Heart right ventricle (tissue), 16 donors: ENCODE data around the gene GALNT7. TPM values are rescaled to one million over a fixed set of nuclear protein-coding genes. Genes with fewer than 3 reads are reported as not detected.

ENCODE experiments used
- ATAC-seq, 8 donors: fragments of 200-7000 bp; cut with Tn5 transposase; one replicate each; pipeline ENCODE4 v1.9.1; 2020; ENCODE audit warnings: mild to moderate bottlenecking in 8 of 8, moderate library complexity in 8 of 8, moderate number of reproducible peaks in 1 of 8
- DNase-seq, 2 donors: peaks; one replicate each; pipeline ENCODE4 v3.0.0-alpha.2; 2020
- H3K27ac ChIP-seq, 10 donors: fragments of 200-600 bp; sonication (generic) in 2 of 10; one replicate each; pipeline versions ENCODE4 v1.5.0 to v1.8.0; 2020 to 2022; ENCODE audit warnings: mild to moderate bottlenecking in 3 of 10
- H3K27me3 ChIP-seq, 7 donors: fragments of 200-600 bp; one replicate each; pipeline ENCODE4 v1.8.0; 2021 to 2022; ENCODE audit warnings: mild to moderate bottlenecking in 2 of 7
- H3K36me3 ChIP-seq, 9 donors: fragments of 200-600 bp; sonication (generic) in 1 of 9; one replicate each; pipeline versions ENCODE4 v1.5.0 to v1.8.0; 2020 to 2022; ENCODE audit warnings: mild to moderate bottlenecking in 2 of 9
- H3K4me1 ChIP-seq, 9 donors: fragments of 200-600 bp; sonication (generic) in 1 of 9; one replicate each; pipeline versions ENCODE4 v1.5.0 to v1.8.0; 2020 to 2022; ENCODE audit warnings: mild to moderate bottlenecking in 4 of 9
- H3K4me3 ChIP-seq, 10 donors: fragments of 200-600 bp; sonication (generic) in 2 of 10; one replicate each; pipeline versions ENCODE4 v1.5.0 to v1.8.0; 2020 to 2022; ENCODE audit warnings: mild to moderate bottlenecking in 7 of 10, moderate library complexity in 2 of 10
- H3K9me3 ChIP-seq, 11 donors: fragments of 200-600 bp in 10 of 11; sonication (generic) in 2 of 11; one replicate each; pipeline versions ENCODE4 v1.5.0 to v1.8.0; 2013 to 2022; ENCODE audit warnings: mild to moderate bottlenecking in 2 of 11, control low read depth in 1 of 11, moderate library complexity in 1 of 11
- CTCF ChIP-seq, 9 donors: fragments of 200-600 bp; sonication (generic) in 2 of 9; IDR thresholded peaks; one replicate each; pipeline versions ENCODE4 v1.5.0 to v1.8.0; 2021 to 2022; ENCODE audit warnings: antibody characterized with exemption in 9 of 9, mild to moderate bottlenecking in 5 of 9, moderate library complexity in 1 of 9
- WGBS, 2 donors: extraction: QIAGEN DNeasy Blood & Tissue Kit; methylation state at CpG; one replicate each; pipeline ENCODE4 v1.1.7; 2013; ENCODE audit warnings: inconsistent platforms in 1 of 2; 5-methylcytosine and 5-hydroxymethylcytosine counted together
- intact Hi-C, 10 donors: fragments of 100-400 bp; cut with DNase I; formaldehyde crosslinking; loops; one replicate each; pipeline versions ENCODE4 v1.11.1 to v1.14.2; 2022
- polyA plus RNA-seq, 2 donors: library from polyadenylated mRNA; stranded (reverse); fragments of 200-250 nt; gene quantifications; one replicate each; pipeline ENCODE4 v1.2.3, GENCODE V29; 2013
- total RNA-seq, 10 donors: library from RNA; stranded (reverse); fragmentation: NEBNext Ultra II Directional in 3 of 10; extraction: Animal tissue kit (Norgen Biotek cat#: 25700) in 3 of 10; gene quantifications; one replicate each; pipeline versions ENCODE4 v1.2.1 to v1.2.4, GENCODE V29; 2021 to 2023
- donor health status: Arrhythmogenic right ventricular cardiomyopathy.
- donor health status: ischemic (EF 13 %, LVEDD 7.1; RV severe dilation, severe dysfunction).
- donor health status: healthy with polysubstance abuse.
- donor health status: DM: no; HTN: yes; CAD: no.
- donor health status: DM: no; HTN: no; CAD: no.
- donor health status: ischemic (EF 25% LVEDD 6.9; RV normal size, moderate dysfunction).
- donor health status: ischemic (EF 25% LVEDD 5.7; RV mildly dilated, moderate dysfunction).
- donor health status: healthy.
- donor health status: DM: yes; HTN: yes; CAD: no.
- donor health status: Ischemic cardiomyopathy.
- donor health status: ischemic (EF 35%, LVEDD 5.7; RV mildly dilated, moderate dysfunction).
- donor health status: nonischemic (EF 11% LVEDD 7.7; RV severe dilation, severe dysfunction).
- donor health status: DM: yes; HTN: yes; CAD: no.
- donor health status: PGD.
- donor health status: ischemic (EF 29% LVEDD 5.4; RV normal size, mild dysfunction).
- donor health status: nonischemic (EF 23%, LVEDD 6.1; RV moderate dilation, normal function).

The GALNT7 gene
- total and polyA plus RNA-seq, 12 donors = 2.2 to 8.8 (median 5.3) TPM

DNA sequence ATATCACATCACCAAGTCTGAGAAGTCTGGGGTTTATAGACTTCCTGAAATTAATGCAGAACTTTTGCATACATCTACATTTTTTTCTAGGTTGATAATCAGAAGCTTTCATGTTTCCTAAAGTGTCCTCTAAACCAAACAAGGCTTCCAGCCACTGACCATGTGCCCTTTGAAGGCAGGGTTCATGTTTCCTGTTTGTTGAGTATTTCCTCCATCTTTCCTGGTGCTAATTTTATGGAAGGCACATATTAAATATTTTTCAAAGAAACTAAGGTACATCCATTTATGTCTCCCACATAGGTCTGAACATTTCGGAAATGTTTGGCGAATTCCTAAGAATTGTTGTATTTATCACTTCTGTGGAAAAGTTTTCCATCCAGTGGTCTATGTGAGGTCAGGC is 5.6 kb downstream of the GALNT7 start:
- TF ChIP-seq CTCF (IDR thresholded peaks at IDR 0.05) = no peak
- Histone ChIP-seq H3K4me3 (no peak overlapping the region), H3K4me1 (peaks cover 3 to 41% (median 11%) of the 10 kb centered on the region in 9 donors), H3K27ac (no peak overlapping the region), H3K27me3 (no peaks in the 10 kb centered on the region), H3K36me3 (no peaks in the 10 kb centered on the region), H3K9me3 (no peaks in the 10 kb centered on the region)
- intact Hi-C loops = loop anchor here in 5 of 10 donors (5.0 to 10.0 kb wide), 5 partner anchors 58 to 149 kb away; no protein-coding TSS in a partner anchor
- 96 to 98% methylated on average over 2 of the region's 2 CpGs for WGBS, 2 donors
- ATAC-seq = no peak
- DNase-seq = no peak

GRCh38 chr4:173174594-173175012 is 6.0 kb downstream of the GALNT7 start:
- 76 to 81% methylated on average over 3 of the region's 3 CpGs for WGBS, 2 donors
- Histone ChIP-seq H3K9me3 (no peaks in the 10 kb centered on the region), H3K27me3 (no peaks in the 10 kb centered on the region), H3K36me3 (no peaks in the 10 kb centered on the region), H3K27ac (no peak overlapping the region), H3K4me1 (peaks cover 3 to 44% (median 10%) of the 10 kb centered on the region in 9 donors), H3K4me3 (no peak overlapping the region)
- DNase-seq = no peak
- intact Hi-C loops = loop anchor here in 5 of 10 donors (5.0 to 10.0 kb wide), 5 partner anchors 58 to 150 kb away; no protein-coding TSS in a partner anchor
- ATAC-seq = no peak
- no peak for TF ChIP-seq CTCF (IDR thresholded peaks at IDR 0.05)

GRCh38 chr4:173176010-173176409 is 7.4 kb downstream of the GALNT7 start:
- TF ChIP-seq CTCF (IDR thresholded peaks at IDR 0.05) = no peak
- ATAC-seq = no peak
- H3K9me3 ChIP-seq = no peaks in the 10 kb centered on the region
- H3K27ac ChIP-seq = no peak overlapping the region
- WGBS, 2 donors = 96 to 97% methylated on average over 6 of the region's 6 CpGs
- H3K27me3 ChIP-seq = no peaks in the 10 kb centered on the region
- no peaks in the 10 kb centered on the region for H3K36me3 ChIP-seq
- H3K4me3 ChIP-seq = no peak overlapping the region
- intact Hi-C loops = loop anchor here in 4 of 10 donors (10.0 kb wide), 3 partner anchors 59 to 151 kb away; no protein-coding TSS in a partner anchor
- H3K4me1 ChIP-seq = peaks cover 0 to 46% (median 1%) of the 10 kb centered on the region in 9 donors
- DNase-seq = no peak

- Histone ChIP-seq H3K4me1 (peaks cover 0 to 42% (median 7%) of the 10 kb centered on the region in 9 donors), H3K9me3 (no peaks in the 10 kb centered on the region), H3K27ac (no peak overlapping the region), H3K27me3 (no peaks in the 10 kb centered on the region), H3K36me3 (no peaks in the 10 kb centered on the region), H3K4me3 (no peak overlapping the region)
- no peak for ATAC-seq
- no peak for DNase-seq
- WGBS, 2 donors = 71 to 76% methylated on average over 3 of the region's 3 CpGs
- TF ChIP-seq CTCF (IDR thresholded peaks at IDR 0.05) = no peak
- intact Hi-C loops = loop anchor here in 4 of 10 donors (10.0 kb wide), 3 partner anchors 58 to 152 kb away; no protein-coding TSS in a partner anchor
Measured at GRCh38 chr4:173177232-173177631, 8.6 kb downstream of the GALNT7 start.
